HG02973 (cell line): ENCODE results near the gene NRF1.

Experiments used
- ATAC-seq: cut with Tn5 transposase; IDR thresholded peaks from one replicate; pipeline ENCODE4 v1.9.1; 2021; ENCODE audit warnings: moderate library complexity; ENCODE audit not compliant: unreplicated experiment

The NRF1 gene

DNA sequence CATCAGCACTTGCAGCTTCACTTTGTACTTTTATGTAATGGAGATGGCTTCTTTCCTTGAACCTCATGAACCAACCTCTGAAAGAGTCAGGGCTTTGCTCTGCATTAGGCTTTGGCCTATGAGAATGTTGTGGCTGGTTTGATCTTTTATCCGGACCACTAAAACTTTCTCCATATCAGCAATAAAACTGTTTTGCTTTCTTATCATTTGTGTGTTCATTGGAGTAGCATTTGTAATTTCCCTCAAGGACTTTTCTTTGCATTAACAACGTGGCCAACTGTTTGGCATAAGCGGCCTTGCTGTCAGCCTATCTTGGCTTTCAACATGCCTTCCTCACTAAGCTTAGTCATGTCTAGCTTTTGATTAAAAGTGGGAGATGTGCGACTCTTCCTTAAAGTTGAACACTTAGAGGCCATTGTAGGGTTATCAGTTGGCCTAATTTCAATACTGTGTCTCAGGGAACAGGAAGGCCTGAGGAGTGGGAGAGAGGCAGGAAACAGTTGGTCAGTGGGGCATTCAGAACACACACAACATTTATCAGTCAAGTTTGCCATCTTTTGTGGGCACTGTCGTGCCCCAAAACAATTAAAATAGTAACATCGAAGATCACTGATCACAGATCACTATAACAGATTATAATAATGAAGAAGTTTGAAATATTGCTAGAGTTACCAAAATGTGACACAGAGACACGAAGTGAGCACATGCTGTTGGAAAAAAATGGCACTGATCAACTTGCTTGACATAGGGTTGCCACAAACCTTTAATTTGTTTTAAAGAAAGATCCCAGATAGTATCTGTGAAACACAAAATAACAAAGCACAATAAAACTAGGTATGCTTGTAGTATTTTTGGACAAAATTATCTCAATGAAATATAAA lies 64.7 kb downstream of the NRF1 start:
- ATAC-seq: no peak

DNA sequence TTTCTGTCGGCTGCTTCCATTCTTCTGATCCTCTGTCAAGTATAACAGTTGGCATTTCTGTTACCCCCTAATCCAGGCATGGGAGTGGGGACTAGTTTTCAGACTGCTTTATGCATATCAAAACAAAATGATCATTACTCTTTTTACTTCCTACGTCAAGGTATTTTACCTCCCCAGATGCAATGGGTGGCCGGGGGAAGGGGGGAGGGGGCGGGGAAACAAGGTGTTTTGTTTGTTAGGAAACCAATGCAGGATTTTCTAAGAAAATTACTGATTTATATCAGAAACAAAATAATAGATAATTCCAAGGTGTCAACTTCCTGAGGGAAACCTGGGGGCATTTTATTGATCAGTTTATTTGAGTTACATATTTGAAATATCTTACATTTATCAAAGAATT lies 66.3 kb downstream of the NRF1 start:
- no peak for ATAC-seq

- ATAC-seq: no peak
These were observed 67.1 kb downstream of the NRF1 start for GRCh38 chr7:129678606-129679005.

- ATAC-seq: no peak
These were observed 68.9 kb downstream of the NRF1 start for GRCh38 chr7:129680400-129680799.

- no peak for ATAC-seq
These were observed 73.3 kb downstream of the NRF1 start for GRCh38 chr7:129684777-129685176.

DNA sequence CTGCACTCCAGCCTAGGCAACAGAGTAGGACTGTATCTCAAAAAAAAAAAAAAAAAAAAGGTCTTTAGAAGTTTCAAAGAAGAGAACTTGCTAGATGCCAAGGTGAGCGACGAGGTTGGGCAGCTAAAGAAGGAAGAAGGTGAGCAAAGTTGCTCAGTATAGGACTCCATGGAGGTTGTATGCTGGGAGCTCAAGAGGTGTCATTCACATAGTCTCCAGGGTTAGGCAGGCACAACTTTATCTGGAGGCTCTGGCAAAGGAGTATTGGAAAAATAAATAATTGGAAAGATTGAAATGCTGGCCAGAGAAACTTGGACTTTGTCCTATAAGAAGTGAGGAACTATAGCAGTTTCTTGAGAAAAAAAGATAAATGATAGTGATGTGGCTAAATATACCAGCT lies 74.5 kb downstream of the NRF1 start:
- no peak for ATAC-seq

- ATAC-seq: no peak
These were observed 77.1 kb downstream of the NRF1 start for GRCh38 chr7:129688503-129689222.

DNA sequence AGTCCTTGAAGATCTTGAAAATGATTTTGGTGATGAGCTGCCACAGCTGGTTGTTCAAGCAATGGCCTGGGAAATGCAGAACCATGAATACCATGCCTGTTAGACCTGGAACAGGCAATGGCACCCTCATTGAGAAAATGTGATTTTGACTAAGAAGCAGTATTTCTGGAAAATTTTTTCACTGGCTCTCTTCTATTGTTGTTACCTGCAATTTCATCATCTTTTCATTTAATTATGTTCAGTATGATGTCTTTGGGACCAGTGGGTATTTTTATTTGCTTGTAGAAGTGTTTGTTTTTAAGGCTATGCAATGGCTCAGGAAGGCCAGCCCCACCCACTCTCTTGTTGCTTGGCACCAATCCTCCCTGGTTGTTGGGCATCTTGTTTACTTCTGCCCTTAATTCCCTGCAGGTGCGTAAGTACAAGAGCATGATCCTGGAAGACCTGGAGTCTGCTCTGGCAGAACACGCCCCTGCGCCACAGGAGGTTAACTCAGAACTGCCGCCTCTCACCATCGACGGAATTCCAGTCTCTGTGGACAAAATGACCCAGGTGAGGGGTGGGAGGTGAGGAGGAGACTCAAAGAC lies 78.6 kb downstream of the NRF1 start:
- ATAC-seq: no peak

GRCh38 chr7:129690701-129691100 lies 79.2 kb downstream of the NRF1 start:
- no peak for ATAC-seq

DNA sequence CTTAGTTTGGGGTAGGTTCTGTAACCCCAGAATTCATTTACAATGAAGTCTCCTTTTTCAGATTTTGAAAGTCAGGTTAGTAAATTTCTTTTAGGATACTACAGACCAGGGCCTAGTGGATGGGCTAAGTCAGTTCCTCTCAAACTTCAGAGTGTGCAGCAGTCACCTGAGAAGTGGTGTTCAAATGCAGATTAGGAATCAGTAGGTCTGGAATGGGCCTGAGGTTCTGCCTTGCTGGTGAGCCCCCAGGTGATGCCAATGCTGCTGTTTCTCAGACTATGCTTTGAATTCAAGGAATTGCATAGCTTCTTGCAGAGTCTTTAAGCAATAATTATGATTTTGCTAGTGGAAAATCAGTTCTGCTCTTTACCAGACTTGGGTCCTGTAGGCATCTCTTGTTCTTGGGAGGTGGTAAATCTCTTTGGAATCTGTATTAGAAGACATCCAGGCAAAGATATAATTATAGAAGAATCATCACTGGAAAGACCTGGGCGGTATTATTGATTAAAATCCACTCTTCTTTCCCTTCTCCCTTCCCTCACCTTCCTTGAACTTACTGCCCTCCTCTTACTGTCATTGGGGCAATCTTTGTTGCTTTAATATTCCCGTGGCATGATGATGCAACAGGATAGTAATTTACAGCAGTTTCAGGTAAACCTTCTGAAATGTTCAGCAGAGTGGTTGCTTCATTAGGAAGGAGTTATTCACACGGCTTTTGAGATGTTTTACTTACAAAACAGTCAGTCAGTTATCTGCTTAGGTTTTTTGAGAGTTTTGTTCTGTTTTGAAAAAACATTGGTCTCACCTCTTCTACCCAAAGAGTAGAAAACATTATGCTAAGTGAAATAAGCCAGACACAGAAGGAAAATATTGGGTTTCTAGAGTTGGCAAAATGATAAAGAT lies 87.2 kb downstream of the NRF1 start:
- no peak for ATAC-seq

GRCh38 chr7:129702316-129702715 lies 90.8 kb downstream of the NRF1 start:
- no peak for ATAC-seq

DNA sequence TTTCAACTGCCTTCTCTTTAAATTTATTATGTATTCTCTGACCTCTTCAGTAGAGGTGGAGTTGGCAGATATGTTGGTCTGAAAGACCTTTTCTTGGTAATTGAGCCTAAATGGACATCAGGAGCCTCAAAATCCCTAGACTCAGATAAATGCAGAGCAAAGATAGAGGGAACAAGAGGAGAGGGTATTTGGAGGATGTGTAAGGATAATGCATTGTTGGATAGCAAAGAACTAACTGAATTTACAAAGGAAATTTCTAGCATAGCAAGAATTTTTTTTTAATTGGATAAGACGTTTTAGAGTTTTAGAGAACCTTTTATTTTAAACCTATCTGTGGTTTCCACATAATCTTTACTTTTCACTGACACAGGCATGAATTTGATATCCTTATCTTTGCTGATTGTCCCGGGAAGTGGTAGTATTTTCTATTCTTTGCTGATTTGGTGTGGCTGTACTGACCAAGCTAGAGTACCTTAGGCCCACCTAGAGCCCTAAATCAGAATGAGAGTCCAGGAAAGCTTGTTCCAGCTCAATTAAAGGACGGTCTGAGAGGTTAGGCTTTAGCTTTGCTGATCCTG lies 91.3 kb downstream of the NRF1 start:
- ATAC-seq: no peak

DNA sequence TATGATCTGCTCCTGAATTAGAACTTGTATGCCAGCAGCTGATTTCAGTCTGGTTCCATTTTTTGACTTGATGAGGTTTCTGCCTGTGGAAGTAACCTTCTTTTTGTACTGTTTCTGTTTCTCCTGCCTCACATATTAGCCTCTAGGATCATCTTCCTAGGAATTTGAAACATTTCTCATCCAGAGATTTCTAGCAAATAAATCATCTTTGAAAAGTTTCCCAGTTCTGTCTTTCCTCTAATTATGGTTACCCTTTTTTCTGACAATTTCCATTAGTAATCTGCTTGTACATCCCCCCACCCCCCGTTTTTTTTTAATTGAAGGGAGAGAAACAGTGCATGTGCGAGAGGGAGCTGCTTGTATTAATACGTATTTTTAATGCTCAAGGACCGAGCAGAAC lies 92.2 kb downstream of the NRF1 start:
- ATAC-seq: no peak

- ATAC-seq: no peak
These were observed 96.5 kb downstream of the NRF1 start for GRCh38 chr7:129707910-129708499.

GRCh38 chr7:129713544-129713943 lies 102.0 kb downstream of the NRF1 start:
- ATAC-seq: no peak

GRCh38 chr7:129714514-129715063 lies 103.1 kb downstream of the NRF1 start:
- no peak for ATAC-seq

- ATAC-seq: no peak
These were observed 108.6 kb downstream of the NRF1 start for GRCh38 chr7:129719980-129720732.

DNA sequence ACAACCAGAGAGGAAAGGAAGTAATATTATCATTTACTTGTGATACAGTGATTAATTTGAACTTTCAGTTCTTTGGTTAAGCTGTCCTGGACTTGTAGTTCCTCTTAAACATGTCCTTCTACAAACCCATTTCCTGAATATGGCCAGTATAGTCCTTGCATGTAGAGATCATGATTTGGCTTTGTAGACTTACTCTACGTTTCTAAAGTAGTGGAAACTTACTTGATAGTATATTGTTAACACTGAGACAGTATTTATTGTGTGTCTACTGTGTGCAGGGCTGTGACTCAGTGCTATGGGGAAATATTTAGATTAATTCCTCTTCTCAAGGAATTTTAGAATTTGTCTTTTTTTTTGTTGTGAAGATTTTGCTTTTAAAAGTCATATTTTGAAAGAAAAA lies 109.5 kb downstream of the NRF1 start:
- ATAC-seq: no peak

DNA sequence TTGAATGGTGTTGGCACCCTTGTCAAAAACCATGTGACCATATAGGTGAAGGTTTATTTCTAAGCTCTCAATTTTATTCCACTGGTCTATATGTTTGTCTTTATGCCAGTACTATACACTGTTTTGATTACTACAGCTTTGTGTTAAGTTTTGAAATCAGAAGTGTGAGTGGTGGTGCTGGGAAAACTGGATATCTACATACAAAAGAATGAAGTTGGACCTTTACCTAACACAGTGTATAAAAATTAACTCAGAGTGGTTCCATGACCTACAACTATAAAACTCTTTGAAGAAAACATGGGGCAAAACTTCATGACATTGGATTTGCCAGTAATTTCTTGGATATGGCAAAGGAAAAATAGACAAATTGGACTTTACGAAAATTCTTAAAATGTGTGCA lies 112.2 kb downstream of the NRF1 start:
- no peak for ATAC-seq
